ENCODE data around the gene NHERF1. TPM values are rescaled to one million over a fixed set of nuclear protein-coding genes. Genes with fewer than 3 reads are reported as not detected.

The NHERF1 gene
- total and polyA plus RNA-seq, 7 experiments from 2014 or later: 93.1 to 393 (median 165) TPM

DNA sequence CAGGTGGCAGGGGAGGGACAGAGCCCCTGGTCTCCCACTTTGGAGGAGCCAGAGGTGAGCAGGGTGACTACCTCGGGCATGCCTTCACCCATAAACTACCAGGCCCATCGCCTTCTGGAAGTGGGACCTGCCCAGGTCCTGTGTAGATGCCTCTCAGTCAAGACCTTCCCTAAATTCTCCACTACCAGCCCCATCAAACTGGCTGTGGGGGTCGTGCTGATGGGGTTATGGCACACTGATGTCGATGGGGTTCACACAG, 17.2 kb upstream of the NHERF1 start:
- ChIA-PET POLR2A (no interaction called here), CTCF (no interaction called here)
- H3K9me3 Mint-ChIP-seq: no peaks in the 10 kb centered on the region
- H3K27ac Mint-ChIP-seq: no peak overlapping the region
- peaks cover 7 to 29% (median 9%) of the 10 kb centered on the region in 7 donors for H3K4me1 Mint-ChIP-seq
- Histone ChIP-seq H3K27me3 (ENCODE audit: control insufficient read depth in 2 of 2, insufficient read depth in 2 of 2, low read length in 2 of 2) (no peaks in the 10 kb centered on the region), H3K27ac (ENCODE audit: low read depth, low read length) (no peak overlapping the region), H3K9me3 (ENCODE audit: control insufficient read depth in 2 of 3, low read length in 3 of 3) (no peaks in the 10 kb centered on the region), H3K36me3 (ENCODE audit: control insufficient read depth in 2 of 3, insufficient read depth in 3 of 3, low read length in 3 of 3) (no peaks in the 10 kb centered on the region), H3K4me3 (ENCODE audit: low read length) (no peak overlapping the region), H3K4me1 (ENCODE audit: control insufficient read depth in 2 of 2, insufficient read depth in 2 of 2, low read length in 2 of 2) (peaks cover 0 to 35% of the 10 kb centered on the region in 2 donors)
- peaks cover 0 to 15% (median 0%) of the 10 kb centered on the region in 5 donors for H3K27me3 Mint-ChIP-seq
- DNase-seq: no peak
- H3K36me3 Mint-ChIP-seq: peaks cover 0 to 2% (median 0%) of the 10 kb centered on the region in 5 donors
- no peak for ATAC-seq
- intact Hi-C loops (cut with micrococcal nuclease): loop anchor here in 1 of 2 donors (10.0 kb wide), 1 partner anchor 46 kb away; no protein-coding TSS in a partner anchor
- no peak overlapping the region for H3K4me3 Mint-ChIP-seq

DNA sequence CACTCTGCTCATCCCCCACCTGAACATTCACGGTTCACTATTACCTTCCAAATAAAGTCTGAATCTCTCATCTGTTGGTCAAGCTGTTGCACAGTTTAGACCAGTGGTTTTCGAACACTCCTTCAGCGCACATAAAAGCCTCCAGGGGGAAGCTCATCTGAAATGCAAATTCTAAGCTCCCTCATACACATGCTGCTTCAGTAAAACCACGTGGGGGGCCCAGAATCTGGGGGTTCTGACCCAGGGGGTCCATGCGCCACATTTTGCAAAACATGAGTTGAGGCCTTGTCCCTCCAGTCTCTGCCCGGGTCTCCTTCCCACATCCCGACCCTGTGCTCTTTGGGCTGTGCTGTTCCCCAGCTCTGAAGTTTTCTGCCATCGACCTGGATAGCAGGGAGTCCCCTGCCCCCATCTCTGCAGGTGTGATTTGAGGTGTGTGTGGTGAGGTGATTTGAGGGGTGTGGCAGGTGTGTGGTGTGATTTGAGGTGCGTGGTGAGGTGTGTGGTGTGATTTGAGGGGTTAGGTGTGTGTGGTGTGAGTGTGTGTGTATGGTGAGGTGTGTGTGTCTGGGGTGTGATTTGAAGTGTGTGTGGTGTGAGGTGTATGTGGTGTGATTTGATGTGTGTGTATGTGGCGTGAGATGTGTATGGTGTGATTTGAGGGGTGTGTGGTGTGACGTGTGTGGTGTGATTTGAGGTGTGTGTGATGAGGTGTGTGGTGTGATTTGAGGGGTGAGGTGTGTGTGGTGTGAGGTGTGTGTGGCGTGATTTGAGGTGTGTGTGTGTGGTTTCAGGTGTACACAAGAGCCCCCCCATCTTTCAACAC, 16.2 kb upstream of the NHERF1 start:
- Histone ChIP-seq H3K36me3 (ENCODE audit: control insufficient read depth in 2 of 3, insufficient read depth in 3 of 3, low read length in 3 of 3) (no peaks in the 10 kb centered on the region), H3K4me1 (ENCODE audit: control insufficient read depth in 2 of 2, insufficient read depth in 2 of 2, low read length in 2 of 2) (peaks cover 0 to 37% of the 10 kb centered on the region in 2 donors), H3K4me3 (ENCODE audit: low read length) (no peak overlapping the region), H3K27ac (ENCODE audit: low read depth, low read length) (no peak overlapping the region), H3K27me3 (ENCODE audit: control insufficient read depth in 2 of 2, insufficient read depth in 2 of 2, low read length in 2 of 2) (no peaks in the 10 kb centered on the region), H3K9me3 (ENCODE audit: control insufficient read depth in 2 of 3, low read length in 3 of 3) (no peaks in the 10 kb centered on the region)
- Mint-ChIP-seq H3K9me3 (no peaks in the 10 kb centered on the region), H3K4me1 (peaks cover 9 to 32% (median 13%) of the 10 kb centered on the region in 7 donors), H3K36me3 (peaks cover 0 to 2% (median 0%) of the 10 kb centered on the region in 5 donors), H3K27me3 (peaks cover 0 to 17% (median 0%) of the 10 kb centered on the region in 5 donors), H3K4me3 (no peak overlapping the region), H3K27ac (no peak overlapping the region)
- CTCF ChIA-PET: interaction anchor here (0.6 to 1.0 kb wide), 3 partner anchors 74 to 403 kb away, joined by 3 to 5 read pairs (median 4); no protein-coding TSS in a partner anchor
- intact Hi-C loops (cut with micrococcal nuclease): loop anchor here in 1 of 2 donors (10.0 kb wide), 1 partner anchor 47 kb away; no protein-coding TSS in a partner anchor
- POLR2A ChIA-PET: interaction anchor here (0.6 to 1.0 kb wide), 2 partner anchors 13 to 42 kb away, joined by 3 to 6 read pairs; no protein-coding TSS in a partner anchor
- DNase-seq (no peak), ATAC-seq (no peak)

DNA sequence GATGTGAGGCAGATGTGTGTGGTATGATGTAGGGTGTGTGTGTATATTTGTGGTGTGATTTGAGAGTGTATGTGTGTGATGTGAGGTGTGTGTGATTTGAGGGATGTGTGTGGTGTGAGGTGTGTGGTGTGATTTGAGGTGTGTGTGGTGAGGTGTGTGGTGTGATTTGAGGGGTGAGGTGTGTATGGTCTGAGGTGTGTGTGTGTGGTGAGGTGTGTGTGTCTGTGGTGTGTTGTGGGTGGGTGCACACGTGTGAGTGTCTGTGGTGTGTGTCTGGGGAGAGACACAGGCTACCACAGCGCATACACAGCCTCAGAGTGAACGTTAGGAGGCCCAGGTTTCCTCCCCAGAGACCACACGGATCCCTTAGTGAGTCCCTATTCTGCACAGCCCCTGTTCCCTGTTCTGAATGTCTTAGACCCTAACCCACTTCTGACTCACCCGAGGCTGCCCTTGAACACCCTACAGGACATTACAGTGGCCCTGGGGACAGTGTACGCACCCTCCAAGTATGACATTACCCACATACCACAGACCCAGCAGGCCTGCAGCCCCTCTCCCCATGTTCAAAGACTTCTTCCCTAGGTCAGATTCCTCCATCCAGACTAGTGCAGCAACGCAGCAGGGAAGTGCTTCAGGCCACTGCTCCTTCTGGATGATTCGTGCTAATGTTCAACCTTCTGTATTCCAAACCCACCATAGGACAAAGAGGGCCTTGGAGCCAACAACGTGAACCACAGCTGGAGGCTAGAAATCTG, 14.9 kb upstream of the NHERF1 start:
- ATAC-seq: no peak
- no peak overlapping the region for H3K4me3 Mint-ChIP-seq
- Histone ChIP-seq H3K27ac (ENCODE audit: low read depth, low read length) (no peak overlapping the region), H3K9me3 (ENCODE audit: control insufficient read depth in 2 of 3, low read length in 3 of 3) (no peaks in the 10 kb centered on the region), H3K4me1 (ENCODE audit: control insufficient read depth in 2 of 2, insufficient read depth in 2 of 2, low read length in 2 of 2) (peaks cover 9 to 37% of the 10 kb centered on the region in 2 donors), H3K27me3 (ENCODE audit: control insufficient read depth in 2 of 2, insufficient read depth in 2 of 2, low read length in 2 of 2) (no peaks in the 10 kb centered on the region), H3K4me3 (ENCODE audit: low read length) (no peak overlapping the region), H3K36me3 (ENCODE audit: control insufficient read depth in 2 of 3, insufficient read depth in 3 of 3, low read length in 3 of 3) (no peaks in the 10 kb centered on the region)
- peak overlapping the region in 1 of 9 donors; percentile 19 for H3K27ac Mint-ChIP-seq
- H3K36me3 Mint-ChIP-seq: peaks cover 0 to 2% (median 0%) of the 10 kb centered on the region in 5 donors
- peaks cover 0 to 17% (median 0%) of the 10 kb centered on the region in 5 donors for H3K27me3 Mint-ChIP-seq
- peaks cover 16 to 38% (median 23%) of the 10 kb centered on the region in 7 donors for H3K4me1 Mint-ChIP-seq
- no peaks in the 10 kb centered on the region for H3K9me3 Mint-ChIP-seq
- intact Hi-C loops (cut with micrococcal nuclease): loop anchor here in 1 of 2 donors (10.0 kb wide), 1 partner anchor 49 kb away; no protein-coding TSS in a partner anchor
- DNase-seq: no peak
- POLR2A ChIA-PET: no interaction called here
- CTCF ChIA-PET: interaction anchor here (6.7 kb wide), 1 partner anchor 76 kb away, joined by 166 read pairs; no protein-coding TSS in a partner anchor

DNA sequence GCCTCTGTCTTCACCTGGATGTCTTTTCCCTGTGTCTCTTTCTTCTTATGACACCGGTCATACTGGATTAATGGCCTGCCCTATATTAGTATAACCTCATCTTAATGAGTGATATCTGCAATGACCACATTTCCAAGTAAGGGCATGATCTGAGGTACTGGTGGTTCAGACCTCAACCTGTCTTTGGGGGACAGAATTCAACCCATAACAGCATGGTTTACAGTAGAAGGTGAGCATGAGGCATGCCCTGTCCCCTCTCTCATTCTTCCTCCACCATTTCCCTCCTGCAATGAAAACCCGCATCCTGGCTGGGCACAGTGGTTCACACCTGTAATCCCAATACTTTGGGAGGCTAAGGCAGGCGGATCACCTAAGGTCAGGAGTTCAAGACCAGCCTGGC, 14.2 kb upstream of the NHERF1 start:
- Histone ChIP-seq H3K4me3 (ENCODE audit: low read length) (no peak overlapping the region), H3K4me1 (ENCODE audit: control insufficient read depth in 2 of 2, insufficient read depth in 2 of 2, low read length in 2 of 2) (peaks cover 16 to 37% of the 10 kb centered on the region in 2 donors), H3K36me3 (ENCODE audit: control insufficient read depth in 2 of 3, insufficient read depth in 3 of 3, low read length in 3 of 3) (no peaks in the 10 kb centered on the region), H3K27me3 (ENCODE audit: control insufficient read depth in 2 of 2, insufficient read depth in 2 of 2, low read length in 2 of 2) (no peaks in the 10 kb centered on the region), H3K9me3 (ENCODE audit: control insufficient read depth in 2 of 3, low read length in 3 of 3) (no peaks in the 10 kb centered on the region), H3K27ac (ENCODE audit: low read depth, low read length) (no peak overlapping the region)
- H3K9me3 Mint-ChIP-seq: no peaks in the 10 kb centered on the region
- peaks cover 0 to 17% (median 0%) of the 10 kb centered on the region in 5 donors for H3K27me3 Mint-ChIP-seq
- H3K27ac Mint-ChIP-seq: peak overlapping the region in 5 of 9 donors; percentile 19 to 76 (median 59)
- ChIA-PET POLR2A (interaction anchor here (0.7 kb wide), 1 partner anchor 20 kb away, joined by 4 read pairs; no protein-coding TSS in a partner anchor), CTCF (interaction anchor here (1.2 to 6.7 kb wide), 2 partner anchors 41 to 76 kb away, joined by 3 to 166 read pairs; partner anchors contain the start of gene NAT9)
- peak overlapping the region in 1 of 10 donors; percentile 57 for H3K4me3 Mint-ChIP-seq
- DNase-seq (no peak), ATAC-seq (no peak)
- peaks cover 23 to 45% (median 30%) of the 10 kb centered on the region in 7 donors for H3K4me1 Mint-ChIP-seq
- intact Hi-C loops (cut with micrococcal nuclease): loop anchor here in 1 of 2 donors (10.0 kb wide), 1 partner anchor 49 kb away; no protein-coding TSS in a partner anchor
- H3K36me3 Mint-ChIP-seq: peaks cover 0 to 7% (median 0%) of the 10 kb centered on the region in 5 donors

DNA sequence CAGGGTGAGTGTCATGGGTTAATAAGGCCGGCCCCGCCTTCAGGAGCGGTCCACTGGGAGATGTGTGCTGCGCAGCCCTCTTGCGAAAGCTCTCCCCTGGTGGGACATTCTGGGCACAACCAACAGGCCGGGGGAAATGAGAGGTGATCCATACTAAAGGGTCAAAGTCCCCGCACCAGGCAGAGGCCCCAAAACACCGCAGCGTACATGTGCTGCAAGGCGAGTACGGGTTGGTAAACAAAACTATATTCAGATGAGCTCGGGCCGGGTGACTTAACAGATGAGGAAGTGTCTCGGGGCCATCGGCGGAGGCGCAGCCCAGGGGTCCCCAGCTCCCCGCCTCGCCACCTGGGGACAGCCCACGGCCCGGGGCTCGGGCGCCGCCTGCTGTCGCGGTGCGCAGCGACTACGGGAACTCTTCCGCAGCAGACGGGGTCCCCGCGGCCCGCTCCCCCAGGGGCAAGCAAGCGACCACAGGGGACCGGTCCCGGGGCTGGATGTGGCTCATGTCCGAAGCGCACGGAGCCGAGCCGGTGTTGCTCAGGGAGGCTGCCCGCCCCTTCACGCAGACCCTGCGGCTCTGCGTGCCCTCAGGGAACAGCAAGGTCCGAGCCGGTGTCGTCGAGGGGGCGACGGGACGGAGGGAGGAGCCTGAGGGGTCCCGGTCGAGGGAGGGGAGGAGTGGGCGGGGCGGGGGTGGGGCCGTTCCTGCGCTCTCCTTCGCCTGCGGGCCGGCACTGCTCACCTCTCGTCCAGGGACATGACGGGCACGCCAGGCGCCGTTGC, 11.7 kb upstream of the NHERF1 start, which contains the start of gene RAB37:
Gene RAB37 (plus strand): TSS at position 744 of the 786 bp plus-strand sequence. CDS start 17 bp downstream, at position 761.
- intact Hi-C loops (cut with micrococcal nuclease): loop anchor here (1.0 to 10.0 kb wide), 6 partner anchors 50 to 358 kb away; no protein-coding TSS in a partner anchor
- Mint-ChIP-seq H3K27ac (peak within 1 kb of the TSS; percentile 79 to 99 (median 93)), H3K4me1 (peaks cover 43 to 55% (median 52%) of the 10 kb centered on the region in 7 donors), H3K36me3 (peaks cover 0 to 12% (median 0%) of the 10 kb centered on the region in 5 donors), H3K27me3 (peaks cover 0 to 17% (median 0%) of the 10 kb centered on the region in 5 donors), H3K4me3 (peak within 1 kb of the TSS; percentile 85 to 97 (median 92)), H3K9me3 (peaks cover 0 to 2% (median 0%) of the 10 kb centered on the region in 11 donors)
- H3K27ac ChIP-seq (ENCODE audit: low read depth, low read length): peak within 1 kb of the TSS; percentile 71
- H3K4me3 ChIP-seq (ENCODE audit: low read length): peak within 1 kb of the TSS; percentile 95
- POLR2A ChIA-PET: interaction anchor here (0.7 to 4.6 kb wide), 10 partner anchors 10 to 137 kb away, joined by 3 to 54 read pairs (median 20); partner anchors contain the start of genes FDXR and NAT9
- H3K4me1 ChIP-seq (ENCODE audit: control insufficient read depth in 2 of 2, insufficient read depth in 2 of 2, low read length in 2 of 2): peaks cover 39 to 40% of the 10 kb centered on the region in 2 donors
- H3K27me3 ChIP-seq (ENCODE audit: control insufficient read depth in 2 of 2, insufficient read depth in 2 of 2, low read length in 2 of 2): no peaks in the 10 kb centered on the region
- H3K36me3 ChIP-seq (ENCODE audit: control insufficient read depth in 2 of 3, insufficient read depth in 3 of 3, low read length in 3 of 3): no peaks in the 10 kb centered on the region
- ATAC-seq: peak; percentile 66
- CTCF ChIA-PET: interaction anchor here (0.5 to 6.7 kb wide), 28 partner anchors 10 to 358 kb away, joined by 3 to 166 read pairs (median 4); partner anchors contain the start of genes CDR2L and NAT9
- H3K9me3 ChIP-seq (ENCODE audit: control insufficient read depth in 2 of 3, low read length in 3 of 3): no peaks in the 10 kb centered on the region
- peak in 7 of 9 donors; percentile 35 to 59 (median 46) for DNase-seq

Measured in naive thymus-derived CD4-positive, alpha-beta T cell (primary cell).